Spleen (tissue), 7 donors: Measurements from ENCODE around the gene UROC1.

Experiments
- POLR2AphosphoS5 ChIP-seq, 3 donors: sonication (generic); formaldehyde crosslinking; IDR thresholded peaks; one replicate each; pipeline ENCODE4 v1.5.1; 2017; ENCODE audit warnings: antibody characterized with exemption in 3 of 3
- TF ChIP-seq, protein P1 (sequence below), 11 experiments: fragments of 200-600 bp in 7 of 11; fragments of 450-650 bp in 4 of 11; sonication (generic) in 4 of 11; IDR thresholded peaks in 8 of 11; conservative IDR thresholded peaks in 3 of 11; 1 replicate in 7 of 11; 2 replicates in 4 of 11; pipeline versions ENCODE4 v1.4.0 to v1.8.0; 2016 to 2021; ENCODE audit warnings: antibody characterized with exemption in 11 of 11, inconsistent platforms in 4 of 11, mild to moderate bottlenecking in 1 of 11
- donor health status: DM: no; HTN: no; CAD: no; lungs with moderate emphysema.
- donor health status: DM: no; HTN: no; CAD: no.
- donor health status: DM: no; HTN: no; CAD: no.

DNA sequence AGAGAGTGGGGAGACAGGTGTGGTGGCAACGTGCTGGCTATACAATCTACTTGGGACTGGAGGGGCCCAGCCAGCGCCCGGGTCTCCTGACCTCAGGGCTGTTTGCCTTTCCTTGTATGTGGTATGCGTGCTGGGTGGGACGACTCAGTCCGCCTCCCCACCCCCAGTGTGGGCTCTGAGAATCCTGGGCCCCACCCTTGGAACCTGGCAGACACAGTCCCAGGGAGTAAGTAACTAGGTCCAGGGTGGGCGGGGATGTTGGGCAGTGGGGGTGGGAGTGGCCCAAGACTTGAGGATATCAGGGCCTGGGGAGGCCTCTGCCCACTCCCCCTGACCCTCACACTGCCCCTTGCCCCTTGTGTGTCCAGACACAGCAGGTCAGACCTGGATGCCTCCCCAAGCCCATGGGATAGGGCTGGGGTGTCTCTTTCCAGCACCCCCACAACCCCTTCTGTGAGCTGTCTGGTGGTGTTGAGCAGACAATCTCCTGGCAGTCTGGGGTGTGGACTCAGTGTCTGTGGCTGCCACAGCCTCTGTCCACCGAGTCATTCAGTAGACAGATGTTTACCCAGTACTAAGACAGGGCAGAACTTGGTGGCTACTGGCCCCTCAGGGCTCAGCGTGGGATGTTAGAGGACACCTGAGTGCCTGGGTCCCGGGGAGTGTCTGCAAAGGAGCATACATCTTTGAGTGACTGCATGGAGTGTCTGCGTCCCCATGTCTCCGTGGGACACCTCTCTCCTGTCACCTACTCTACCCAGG, 7.7 kb upstream of the UROC1 start:
- TF ChIP-seq, protein P1, sequence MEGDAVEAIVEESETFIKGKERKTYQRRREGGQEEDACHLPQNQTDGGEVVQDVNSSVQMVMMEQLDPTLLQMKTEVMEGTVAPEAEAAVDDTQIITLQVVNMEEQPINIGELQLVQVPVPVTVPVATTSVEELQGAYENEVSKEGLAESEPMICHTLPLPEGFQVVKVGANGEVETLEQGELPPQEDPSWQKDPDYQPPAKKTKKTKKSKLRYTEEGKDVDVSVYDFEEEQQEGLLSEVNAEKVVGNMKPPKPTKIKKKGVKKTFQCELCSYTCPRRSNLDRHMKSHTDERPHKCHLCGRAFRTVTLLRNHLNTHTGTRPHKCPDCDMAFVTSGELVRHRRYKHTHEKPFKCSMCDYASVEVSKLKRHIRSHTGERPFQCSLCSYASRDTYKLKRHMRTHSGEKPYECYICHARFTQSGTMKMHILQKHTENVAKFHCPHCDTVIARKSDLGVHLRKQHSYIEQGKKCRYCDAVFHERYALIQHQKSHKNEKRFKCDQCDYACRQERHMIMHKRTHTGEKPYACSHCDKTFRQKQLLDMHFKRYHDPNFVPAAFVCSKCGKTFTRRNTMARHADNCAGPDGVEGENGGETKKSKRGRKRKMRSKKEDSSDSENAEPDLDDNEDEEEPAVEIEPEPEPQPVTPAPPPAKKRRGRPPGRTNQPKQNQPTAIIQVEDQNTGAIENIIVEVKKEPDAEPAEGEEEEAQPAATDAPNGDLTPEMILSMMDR (IDR thresholded peaks at IDR 0.05 in 8 of 11, conservative IDR thresholded peaks at IDR 0.05 in 3 of 11): no peak
- TF ChIP-seq POLR2AphosphoS5 (IDR thresholded peaks at IDR 0.05): no peak
